Natural killer cell treated with Interleukin-12 subunit alpha and Interleukin-12 subunit beta and Interleukin-15 and Interleukin-18, amount 100 ng/mL, for 72 hours (primary cell): ENCODE measurements around the gene SLC9A9. TPM values are rescaled to one million over a fixed set of nuclear protein-coding genes. Genes with fewer than 3 reads are reported as not detected.

Experiments used
- ATAC-seq, 2 donors: fragments of 150-1000 bp; cut with Tn5 transposase in 1 of 2; sonication (Bioruptor Pico), chemical (Tn5 transposase) in 1 of 2; 2 replicates each; pipeline ENCODE4 v1.10.0; 2021
- DNase-seq: peaks from one replicate; pipeline ENCODE4 v3.0.0; 2022; ENCODE audit warnings: low spot score
- H3K27ac Mint-ChIP-seq, 2 donors: 1 replicate in 1 of 2; 2 replicates in 1 of 2; pipeline ENCODE4 v1.8.0; 2022; ENCODE audit warnings: mixed read lengths in 2 of 2, mild to moderate bottlenecking in 1 of 2, moderate library complexity in 1 of 2
- H3K27me3 Mint-ChIP-seq, 2 donors: 1 replicate in 1 of 2; 2 replicates in 1 of 2; pipeline ENCODE4 v1.8.0; 2022; ENCODE audit warnings: mixed read lengths in 2 of 2
- H3K36me3 Mint-ChIP-seq: one replicate; pipeline ENCODE4 v1.8.0; 2022; ENCODE audit warnings: mixed read lengths
- H3K4me1 Mint-ChIP-seq, 2 donors: 1 replicate in 1 of 2; 2 replicates in 1 of 2; pipeline ENCODE4 v1.8.0; 2022; ENCODE audit warnings: low read depth in 2 of 2, mixed read lengths in 2 of 2, mild to moderate bottlenecking in 1 of 2
- H3K4me3 Mint-ChIP-seq: one replicate; pipeline ENCODE4 v1.8.0; 2022; ENCODE audit warnings: mixed read lengths
- H3K9me3 Mint-ChIP-seq: 2 replicates; pipeline ENCODE4 v1.8.0; 2022; ENCODE audit warnings: mixed read lengths
- total RNA-seq, 2 donors: library from RNA; stranded (reverse); gene quantifications; one replicate each; pipeline ENCODE4 v1.2.3, GENCODE V29; 2022

The SLC9A9 gene
- total RNA-seq, 2 donors from 2014 or later = 11.0 to 11.9 TPM

DNA sequence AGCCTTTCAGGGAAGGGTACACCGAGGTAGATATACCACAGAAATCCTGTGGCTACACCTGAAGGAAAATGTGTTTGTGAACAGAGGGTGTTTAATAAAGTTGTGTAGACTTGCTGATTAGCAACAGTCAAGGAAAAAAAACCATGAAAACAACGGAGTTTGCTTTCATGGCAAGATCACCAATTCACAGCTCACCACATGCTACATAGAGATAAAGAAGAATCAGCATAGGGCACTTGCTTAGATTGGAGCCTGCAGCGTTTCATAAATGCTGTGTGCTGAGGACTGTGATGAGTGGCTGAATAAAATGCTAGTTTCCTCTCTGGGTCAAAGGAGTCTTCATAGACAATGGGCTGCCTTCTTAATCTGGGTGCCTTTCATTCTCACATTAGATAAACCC lies 257.6 kb downstream of the SLC9A9 start:
- no peak overlapping the region for H3K4me3 Mint-ChIP-seq
- DNase-seq = no peak
- ATAC-seq = no peak
- no peaks in the 10 kb centered on the region for H3K36me3 Mint-ChIP-seq
- H3K27ac Mint-ChIP-seq = no peak overlapping the region
- H3K27me3 Mint-ChIP-seq = no peaks in the 10 kb centered on the region
- peaks cover 7 to 8% of the 10 kb centered on the region in 2 donors for H3K4me1 Mint-ChIP-seq
- no peaks in the 10 kb centered on the region for H3K9me3 Mint-ChIP-seq

DNA sequence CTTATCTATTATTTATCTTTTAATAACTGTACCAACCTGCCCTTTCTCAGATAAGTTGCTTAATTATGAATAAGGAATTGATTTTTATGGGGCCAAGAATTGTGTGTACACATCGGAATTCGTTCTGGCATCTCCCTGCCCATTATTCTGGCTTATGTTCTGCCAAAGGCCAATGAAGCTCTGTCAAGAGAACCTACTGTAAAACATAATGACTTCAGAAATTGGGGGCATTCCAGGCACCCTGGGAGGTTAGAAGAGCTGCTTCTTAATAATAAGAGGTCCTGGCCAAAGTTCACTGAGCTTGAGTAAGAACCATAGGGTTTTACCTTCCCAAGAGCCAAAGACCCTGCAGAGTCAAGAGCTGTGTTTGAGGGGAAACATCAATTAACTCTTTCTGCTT lies 261.7 kb downstream of the SLC9A9 start:
- DNase-seq (no peak), ATAC-seq (no peak)
- Mint-ChIP-seq H3K27me3 (no peaks in the 10 kb centered on the region), H3K36me3 (no peaks in the 10 kb centered on the region), H3K9me3 (no peaks in the 10 kb centered on the region), H3K4me1 (peaks cover 6 to 11% of the 10 kb centered on the region in 2 donors), H3K27ac (no peak overlapping the region), H3K4me3 (no peak overlapping the region)

DNA sequence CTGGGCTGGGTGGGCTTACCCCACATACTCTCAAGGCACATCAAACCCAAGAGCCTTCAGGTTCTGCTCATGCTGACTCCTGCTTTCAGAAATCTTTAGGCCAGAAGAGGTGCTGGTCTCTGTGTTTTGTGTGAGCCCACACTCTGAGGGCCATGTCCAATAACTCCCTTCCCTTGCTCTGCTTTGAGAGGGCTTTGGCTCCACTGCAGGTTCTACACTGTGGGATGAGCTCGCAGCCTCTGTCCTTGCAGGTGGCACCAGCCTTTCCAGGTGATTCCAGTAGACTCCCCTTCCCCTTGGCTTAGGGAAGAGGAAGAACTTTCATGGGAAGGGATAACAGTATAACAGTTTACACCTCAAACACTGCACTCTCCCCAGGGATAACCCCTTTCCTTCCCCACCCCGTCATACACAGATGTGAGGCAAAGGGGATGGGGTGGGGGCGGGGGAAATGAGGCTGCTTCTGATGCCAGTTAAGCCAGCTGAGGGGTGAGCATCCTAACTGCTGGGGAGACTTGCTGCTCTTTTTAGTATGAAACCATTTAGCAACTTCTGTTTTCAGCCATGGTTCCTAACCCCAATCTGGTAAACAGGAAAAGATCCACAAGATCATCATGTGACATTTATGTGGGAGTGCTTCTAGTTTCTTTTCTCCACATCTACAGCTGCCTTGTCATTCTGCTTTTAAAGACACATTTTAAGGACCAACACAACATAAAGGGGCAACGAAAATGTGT lies 262.4 kb downstream of the SLC9A9 start:
- peak in 1 of 2 donors; percentile 9 for ATAC-seq
- no peaks in the 10 kb centered on the region for H3K27me3 Mint-ChIP-seq
- no peak for DNase-seq
- no peaks in the 10 kb centered on the region for H3K36me3 Mint-ChIP-seq
- H3K4me3 Mint-ChIP-seq = no peak overlapping the region
- H3K9me3 Mint-ChIP-seq = no peaks in the 10 kb centered on the region
- H3K4me1 Mint-ChIP-seq = peaks cover 6 to 14% of the 10 kb centered on the region in 2 donors
- no peak overlapping the region for H3K27ac Mint-ChIP-seq

DNA sequence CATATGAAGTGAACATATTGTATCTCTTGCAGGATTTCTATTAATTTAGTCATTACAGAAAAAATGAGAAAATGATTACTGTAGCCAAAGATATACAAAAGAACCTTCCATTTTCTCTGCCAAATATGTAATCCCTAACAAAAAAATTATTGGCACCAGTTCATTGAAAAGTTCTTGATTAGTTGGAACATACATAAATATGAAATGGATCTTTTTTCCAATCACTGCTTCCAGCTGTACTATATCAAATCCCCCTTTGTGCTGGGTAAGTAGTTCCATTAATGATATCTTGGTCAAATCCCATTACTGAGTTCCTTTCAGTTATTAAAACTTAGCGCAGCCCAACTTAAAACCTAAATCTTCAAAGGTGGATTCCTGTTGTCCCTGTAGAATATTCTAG lies 263.8 kb downstream of the SLC9A9 start:
- no peaks in the 10 kb centered on the region for H3K27me3 Mint-ChIP-seq
- H3K27ac Mint-ChIP-seq = no peak overlapping the region
- DNase-seq (no peak), ATAC-seq (no peak)
- no peaks in the 10 kb centered on the region for H3K9me3 Mint-ChIP-seq
- no peaks in the 10 kb centered on the region for H3K36me3 Mint-ChIP-seq
- H3K4me3 Mint-ChIP-seq = no peak overlapping the region
- peaks cover 6 to 14% of the 10 kb centered on the region in 2 donors for H3K4me1 Mint-ChIP-seq

DNA sequence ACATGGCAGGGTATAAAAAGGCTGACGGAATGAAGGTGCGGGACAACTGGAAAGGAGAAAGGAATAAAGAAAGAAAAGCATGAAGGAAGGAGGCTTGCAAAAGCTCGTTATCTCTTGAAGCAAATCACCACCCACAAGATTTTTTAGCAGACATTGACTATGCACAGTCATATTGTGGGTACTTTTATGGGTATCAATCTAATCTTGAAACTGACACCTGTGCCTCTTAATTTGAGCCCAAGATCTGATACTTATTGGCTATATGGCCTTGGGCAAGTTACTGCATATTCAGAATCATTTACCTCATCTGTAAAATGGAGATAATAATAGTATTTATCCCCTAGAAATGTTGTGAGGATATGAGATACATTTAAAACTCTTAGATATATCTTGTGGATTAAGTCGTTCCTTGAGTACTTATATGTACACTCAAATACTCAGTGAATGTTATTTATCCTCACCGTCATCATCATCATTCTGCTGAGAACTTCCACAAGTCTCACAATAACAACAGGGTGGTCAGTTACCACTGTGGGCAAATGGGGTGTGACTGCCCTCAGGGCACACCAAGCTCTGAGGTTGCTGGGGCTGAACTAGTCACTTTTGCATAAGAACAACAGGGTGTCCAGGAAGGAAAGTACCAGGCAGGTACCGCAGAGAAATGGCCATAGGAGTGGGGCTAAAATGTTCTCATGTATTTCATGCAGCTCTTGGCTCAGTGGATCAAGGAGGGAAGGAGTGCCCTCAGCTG lies 266.1 kb downstream of the SLC9A9 start:
- Mint-ChIP-seq H3K36me3 (peaks cover 4% of the 10 kb centered on the region), H3K9me3 (no peaks in the 10 kb centered on the region), H3K27me3 (no peaks in the 10 kb centered on the region), H3K4me1 (peaks cover 2 to 5% of the 10 kb centered on the region in 2 donors), H3K4me3 (no peak overlapping the region), H3K27ac (no peak overlapping the region)
- ATAC-seq (peak in 1 of 2 donors; percentile 70), DNase-seq (no peak)

DNA sequence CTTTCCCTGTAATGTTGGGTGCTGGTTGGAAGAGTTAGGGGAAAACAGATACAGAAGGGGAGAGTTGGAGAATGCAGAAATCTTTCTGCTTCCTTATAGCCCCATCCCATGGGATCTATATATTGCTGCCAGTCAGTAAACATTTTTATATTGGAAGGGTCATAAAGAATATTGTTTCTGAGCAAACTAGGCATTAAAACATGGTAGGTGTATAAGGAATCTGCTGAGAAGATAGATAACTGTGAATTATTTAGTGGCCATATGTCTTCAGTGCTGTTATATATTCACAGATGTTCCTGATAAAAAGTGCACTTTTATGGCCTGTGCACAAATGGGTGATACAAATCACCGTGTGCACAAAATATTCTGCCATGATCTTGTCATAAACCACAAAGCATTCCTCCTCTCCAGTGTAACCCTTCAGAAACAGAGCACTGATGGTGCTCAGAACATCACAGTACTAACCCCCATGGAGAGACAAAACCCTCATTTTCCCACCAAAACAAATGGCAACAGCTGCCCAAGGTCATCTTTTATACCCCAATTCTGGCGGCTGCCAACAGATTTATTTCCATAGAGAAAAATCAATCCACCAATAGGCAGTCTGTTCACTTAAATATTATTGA lies 269.3 kb downstream of the SLC9A9 start:
- Mint-ChIP-seq H3K4me3 (no peak overlapping the region), H3K9me3 (no peaks in the 10 kb centered on the region), H3K4me1 (peaks cover 2 to 5% of the 10 kb centered on the region in 2 donors), H3K27me3 (no peaks in the 10 kb centered on the region), H3K36me3 (peaks cover 4% of the 10 kb centered on the region), H3K27ac (no peak overlapping the region)
- DNase-seq (no peak), ATAC-seq (no peak)

DNA sequence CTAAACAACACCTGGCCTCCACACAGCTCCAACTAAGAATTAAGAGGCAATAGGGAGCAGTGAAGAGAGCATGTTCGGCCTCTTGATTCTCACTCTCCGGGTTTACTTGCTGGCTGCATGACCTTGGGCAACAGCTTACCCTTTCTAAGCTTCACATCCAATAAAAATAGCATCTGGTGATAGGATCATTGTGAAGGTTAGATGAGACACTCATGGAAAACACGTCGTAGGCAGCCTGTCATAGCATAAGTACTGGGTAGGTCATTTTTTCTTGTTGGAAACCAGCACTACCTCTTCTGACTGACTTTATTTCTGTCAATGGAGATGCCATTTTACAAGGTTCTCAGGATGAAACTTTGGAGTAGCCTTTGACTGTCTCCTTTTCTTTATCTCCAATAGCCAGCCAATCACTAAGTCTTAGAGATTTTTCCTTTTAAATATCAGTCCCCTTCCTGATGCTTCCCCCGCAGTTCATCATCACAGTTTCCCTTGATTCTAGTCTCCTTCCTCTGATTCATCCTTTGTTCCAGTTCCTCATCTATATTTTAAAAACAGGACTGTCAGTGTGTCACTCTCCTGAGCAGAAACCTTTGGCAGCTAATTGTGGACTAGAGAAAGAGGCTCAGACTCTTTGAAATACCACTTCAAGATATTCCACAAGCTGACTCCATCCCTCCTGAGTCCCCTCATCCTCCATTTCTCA lies 271.5 kb downstream of the SLC9A9 start:
- Mint-ChIP-seq H3K4me3 (no peak overlapping the region), H3K4me1 (peaks cover under 1 to 4% of the 10 kb centered on the region in 2 donors), H3K27me3 (no peaks in the 10 kb centered on the region), H3K36me3 (peaks cover 4% of the 10 kb centered on the region), H3K9me3 (no peaks in the 10 kb centered on the region), H3K27ac (no peak overlapping the region)
- no peak for DNase-seq
- no peak for ATAC-seq

DNA sequence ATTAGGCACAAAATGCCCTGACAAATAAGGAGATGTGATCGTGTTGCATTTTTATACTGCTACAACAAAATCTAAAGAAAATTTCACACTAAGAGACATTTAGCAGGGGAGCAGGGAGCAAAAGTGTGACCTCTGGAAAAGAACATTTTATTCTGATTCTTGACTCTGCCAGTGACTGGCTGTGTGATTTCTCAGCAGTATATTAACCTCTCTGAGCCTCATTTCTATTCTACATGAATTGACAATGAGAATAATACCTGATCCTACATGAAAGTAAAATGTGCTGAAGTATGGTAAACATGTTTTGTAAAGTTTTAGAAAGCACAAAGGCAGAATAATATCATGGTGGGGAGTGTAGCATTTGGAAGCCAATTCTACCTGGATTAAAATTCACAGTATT lies 273.3 kb downstream of the SLC9A9 start:
- no peak overlapping the region for H3K27ac Mint-ChIP-seq
- DNase-seq (no peak), ATAC-seq (no peak)
- peaks cover 4% of the 10 kb centered on the region for H3K36me3 Mint-ChIP-seq
- no peaks in the 10 kb centered on the region for H3K9me3 Mint-ChIP-seq
- H3K4me3 Mint-ChIP-seq = no peak overlapping the region
- no peaks in the 10 kb centered on the region for H3K4me1 Mint-ChIP-seq
- H3K27me3 Mint-ChIP-seq = no peaks in the 10 kb centered on the region

DNA sequence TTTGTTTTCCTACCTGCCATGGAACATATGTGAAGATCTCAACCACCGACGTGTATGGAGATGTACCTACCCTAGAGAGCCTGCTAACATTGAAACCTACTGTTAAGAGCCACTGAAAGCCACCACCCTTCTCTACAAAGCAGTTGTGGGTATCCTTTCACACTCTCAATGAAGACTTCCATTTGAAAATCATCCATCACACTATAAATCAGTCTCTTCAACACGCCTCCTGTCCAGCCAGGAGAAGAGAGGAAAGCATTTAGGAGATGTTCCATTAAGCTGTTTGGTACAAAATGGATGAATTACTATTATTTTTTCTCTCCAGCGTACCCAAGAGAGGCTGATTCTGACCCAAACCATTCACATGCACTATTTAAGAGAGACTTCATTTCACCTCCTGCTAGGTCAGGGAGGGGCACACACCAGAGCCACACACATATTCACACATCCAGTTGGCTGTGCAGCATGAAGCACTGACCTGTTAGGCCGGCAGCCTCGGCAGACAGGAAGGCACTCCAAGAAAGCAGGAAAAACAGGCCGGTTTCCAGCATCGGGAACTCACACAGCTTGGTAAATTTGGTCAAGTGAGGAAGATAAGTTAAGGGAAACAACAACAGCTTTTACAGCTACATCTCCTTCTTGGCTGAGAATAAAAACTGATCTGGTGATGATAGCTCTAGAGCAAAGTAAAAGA lies 274.5 kb downstream of the SLC9A9 start:
- Mint-ChIP-seq H3K4me3 (no peak overlapping the region), H3K4me1 (no peaks in the 10 kb centered on the region), H3K27me3 (no peaks in the 10 kb centered on the region), H3K27ac (no peak overlapping the region), H3K36me3 (peaks cover 4% of the 10 kb centered on the region), H3K9me3 (no peaks in the 10 kb centered on the region)
- ATAC-seq = no peak
- DNase-seq = no peak

DNA sequence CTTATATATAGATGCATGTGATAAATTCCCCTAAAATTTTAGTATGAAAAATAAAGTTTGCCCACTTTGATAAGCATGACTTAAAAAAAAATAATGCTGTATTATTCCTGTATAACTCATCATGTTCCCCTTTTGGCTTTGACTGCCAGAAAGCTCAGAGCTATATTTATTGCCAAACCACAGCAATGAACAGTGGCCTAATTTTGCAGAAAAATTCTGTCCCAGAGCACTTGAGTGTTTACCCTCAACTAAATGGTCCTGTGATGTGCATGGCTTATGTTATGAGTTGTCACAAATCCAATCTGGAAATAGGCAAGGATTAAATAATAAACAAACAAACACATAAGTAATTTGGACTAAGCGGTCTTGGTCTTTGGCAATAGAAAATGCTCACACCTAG lies 276.7 kb downstream of the SLC9A9 start:
- Mint-ChIP-seq H3K4me3 (no peak overlapping the region), H3K4me1 (no peaks in the 10 kb centered on the region), H3K27me3 (no peaks in the 10 kb centered on the region), H3K9me3 (no peaks in the 10 kb centered on the region), H3K36me3 (peaks cover 4% of the 10 kb centered on the region), H3K27ac (no peak overlapping the region)
- DNase-seq = no peak
- no peak for ATAC-seq

DNA sequence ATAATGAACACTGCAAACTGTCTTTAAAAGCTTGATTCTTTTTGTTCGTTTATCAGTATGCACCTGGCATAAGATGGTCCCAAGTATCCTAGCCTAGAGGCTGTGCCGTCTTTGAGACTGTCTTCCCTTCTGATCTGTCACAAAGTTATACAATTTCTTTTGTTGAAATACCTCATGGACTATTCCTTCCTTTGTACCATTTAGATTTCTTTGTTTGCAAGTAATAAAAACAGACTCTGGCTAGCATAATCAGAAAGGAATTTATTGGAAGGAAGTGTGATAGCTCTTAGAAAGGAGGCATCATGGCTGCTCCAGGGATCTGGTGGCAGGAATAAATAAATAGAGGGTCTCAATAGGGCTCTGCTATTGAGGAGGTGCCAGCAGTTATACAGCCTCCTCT lies 280.4 kb downstream of the SLC9A9 start:
- Mint-ChIP-seq H3K4me3 (no peak overlapping the region), H3K9me3 (peaks cover 2% of the 10 kb centered on the region), H3K36me3 (peaks cover 7% of the 10 kb centered on the region), H3K27me3 (no peaks in the 10 kb centered on the region), H3K4me1 (no peaks in the 10 kb centered on the region), H3K27ac (no peak overlapping the region)
- no peak for DNase-seq
- no peak for ATAC-seq

DNA sequence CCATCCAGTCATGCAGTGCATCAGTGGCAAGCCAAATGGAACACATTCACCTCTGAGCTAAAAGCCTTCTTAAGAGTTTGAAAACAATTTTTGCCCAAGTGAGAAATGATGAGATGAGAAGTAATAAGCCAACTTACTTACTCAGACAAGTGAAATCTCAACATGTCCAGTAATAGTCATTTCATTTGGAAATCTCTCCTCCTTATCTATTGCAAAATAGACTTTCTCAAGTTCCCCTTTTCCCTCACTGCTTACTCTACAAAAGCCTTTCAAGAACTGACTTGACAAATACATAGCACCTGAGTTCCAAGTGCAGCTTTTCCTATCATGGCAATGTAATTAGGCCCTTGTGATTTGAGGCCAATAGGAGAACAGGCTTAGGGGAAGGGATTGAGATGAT lies 282.3 kb downstream of the SLC9A9 start:
- ATAC-seq (no peak), DNase-seq (no peak)
- Mint-ChIP-seq H3K4me3 (no peak overlapping the region), H3K27me3 (no peaks in the 10 kb centered on the region), H3K36me3 (peaks cover 7% of the 10 kb centered on the region), H3K27ac (no peak overlapping the region), H3K9me3 (peaks cover 2% of the 10 kb centered on the region), H3K4me1 (no peaks in the 10 kb centered on the region)

DNA sequence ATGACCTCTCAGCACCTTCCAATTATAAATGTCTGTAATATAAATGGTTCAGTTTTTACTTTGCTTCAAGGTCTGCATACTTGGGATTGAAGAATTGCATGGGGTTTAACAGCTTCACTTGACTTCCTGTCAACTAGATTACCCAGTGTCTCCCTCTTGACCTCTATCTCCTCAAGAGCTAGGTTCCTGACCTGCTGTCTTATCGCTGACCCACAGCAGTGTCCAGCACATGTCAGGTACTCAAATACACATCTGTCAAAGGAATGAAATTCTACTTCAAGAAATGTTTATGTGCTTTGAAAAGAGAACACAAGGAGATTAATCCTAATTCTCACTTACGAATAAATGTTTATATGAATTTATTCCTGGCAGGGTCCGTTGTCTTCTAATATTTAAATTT lies 284.5 kb downstream of the SLC9A9 start:
- peaks cover 12% of the 10 kb centered on the region for H3K36me3 Mint-ChIP-seq
- peaks cover 2% of the 10 kb centered on the region for H3K9me3 Mint-ChIP-seq
- H3K4me3 Mint-ChIP-seq = no peak overlapping the region
- no peak for ATAC-seq
- H3K27me3 Mint-ChIP-seq = no peaks in the 10 kb centered on the region
- no peak for DNase-seq
- no peak overlapping the region for H3K27ac Mint-ChIP-seq
- H3K4me1 Mint-ChIP-seq = no peaks in the 10 kb centered on the region
